Fibroblast of lung (primary cell): ENCODE data around the gene XPO5.

Source experiments
- EZH2 ChIP-seq: IDR thresholded peaks from 2 replicates; pipeline ENCODE4 v1.5.1; 2012; ENCODE audit warnings: low read length, control low read depth, mild to moderate bottlenecking; ENCODE audit errors: missing control alignments
- TF ChIP-seq, protein P1 (sequence below), 2 donors: IDR thresholded peaks in 1 of 2; conservative IDR thresholded peaks in 1 of 2; 1 replicate in 1 of 2; 2 replicates in 1 of 2; pipeline ENCODE4 v1.5.1; 2011 to 2012; ENCODE audit warnings: low read length in 2 of 2, control low read depth in 1 of 2, inconsistent platforms in 1 of 2, low read depth in 1 of 2, mild to moderate bottlenecking in 1 of 2

DNA sequence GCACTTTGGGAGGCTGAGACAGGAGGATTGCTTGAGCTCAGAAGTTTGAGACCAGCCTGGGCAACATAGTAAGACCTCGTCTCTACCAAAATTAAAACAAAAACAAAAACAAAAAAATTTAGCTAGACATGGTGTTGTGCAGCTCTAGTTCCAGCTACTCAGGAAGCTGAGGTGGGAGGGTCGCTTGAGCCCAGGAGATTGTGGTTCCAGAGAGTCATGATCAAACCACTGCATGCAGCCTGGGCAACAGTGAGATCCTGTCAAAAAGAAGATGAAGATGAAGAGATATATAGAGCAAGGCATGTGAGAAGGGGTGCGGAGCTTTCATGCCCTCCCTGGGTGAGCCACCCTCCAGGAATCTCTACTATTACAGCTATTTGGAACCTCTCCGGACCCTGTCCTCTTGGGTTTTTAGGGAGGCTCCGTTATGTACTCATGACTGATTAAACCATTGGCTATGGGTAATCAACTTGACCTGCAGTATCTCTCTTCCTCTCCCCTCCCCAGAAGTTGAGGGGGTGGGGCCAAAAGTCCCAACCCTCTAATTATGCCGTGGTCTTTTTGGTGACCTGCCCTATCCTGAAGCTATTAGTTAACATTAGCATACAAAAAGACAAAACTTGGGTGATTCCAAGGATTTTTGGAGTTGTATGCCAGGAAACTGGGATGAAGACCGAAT is 9.2 kb upstream of the XPO5 start:
- TF ChIP-seq, protein P1, sequence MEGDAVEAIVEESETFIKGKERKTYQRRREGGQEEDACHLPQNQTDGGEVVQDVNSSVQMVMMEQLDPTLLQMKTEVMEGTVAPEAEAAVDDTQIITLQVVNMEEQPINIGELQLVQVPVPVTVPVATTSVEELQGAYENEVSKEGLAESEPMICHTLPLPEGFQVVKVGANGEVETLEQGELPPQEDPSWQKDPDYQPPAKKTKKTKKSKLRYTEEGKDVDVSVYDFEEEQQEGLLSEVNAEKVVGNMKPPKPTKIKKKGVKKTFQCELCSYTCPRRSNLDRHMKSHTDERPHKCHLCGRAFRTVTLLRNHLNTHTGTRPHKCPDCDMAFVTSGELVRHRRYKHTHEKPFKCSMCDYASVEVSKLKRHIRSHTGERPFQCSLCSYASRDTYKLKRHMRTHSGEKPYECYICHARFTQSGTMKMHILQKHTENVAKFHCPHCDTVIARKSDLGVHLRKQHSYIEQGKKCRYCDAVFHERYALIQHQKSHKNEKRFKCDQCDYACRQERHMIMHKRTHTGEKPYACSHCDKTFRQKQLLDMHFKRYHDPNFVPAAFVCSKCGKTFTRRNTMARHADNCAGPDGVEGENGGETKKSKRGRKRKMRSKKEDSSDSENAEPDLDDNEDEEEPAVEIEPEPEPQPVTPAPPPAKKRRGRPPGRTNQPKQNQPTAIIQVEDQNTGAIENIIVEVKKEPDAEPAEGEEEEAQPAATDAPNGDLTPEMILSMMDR (conservative IDR thresholded peaks at IDR 0.05 in 1 of 2, IDR thresholded peaks at IDR 0.05 in 1 of 2; ENCODE audit: low read depth in 1 of 2, low read length in 2 of 2), result no peak
- TF ChIP-seq EZH2, result no peak
